Loucy (cell line): ENCODE data around the gene IDH3G.
"Not testable (repeated sequence)": the region's sequence is repeated elsewhere in the genome, so short reads cannot be mapped to it uniquely, and the experiment has no call there.

Source experiments
- H2AFZ ChIP-seq: fragments of 200-600 bp; sonication (generic); 2 replicates; pipeline ENCODE4 v1.6.0; 2016; ENCODE audit warnings: antibody characterized with exemption, mild to moderate bottlenecking, low read length, moderate library complexity
- H3F3A ChIP-seq: fragments of 200-600 bp; 2 replicates; pipeline ENCODE4 v1.6.0; 2016; ENCODE audit warnings: antibody characterized with exemption, low read depth, mild to moderate bottlenecking
- H3K27me3 ChIP-seq: fragments of 200-600 bp; sonication (generic); 2 replicates; pipeline ENCODE4 v1.6.1; 2014; ENCODE audit warnings: low read length, mild to moderate bottlenecking; ENCODE audit not compliant: insufficient read depth, poor library complexity, severe bottlenecking
- H3K36me3 ChIP-seq: fragments of 200-600 bp; sonication (generic); 2 replicates; pipeline ENCODE4 v1.6.1; 2016; ENCODE audit warnings: low read length; ENCODE audit not compliant: insufficient read depth
- H3K4me1 ChIP-seq: fragments of 200-600 bp; sonication (generic); 2 replicates; pipeline ENCODE4 v1.5.1; 2014; ENCODE audit warnings: low read length, mild to moderate bottlenecking; ENCODE audit not compliant: insufficient read depth, poor library complexity, severe bottlenecking
- H3K4me2 ChIP-seq: fragments of 200-600 bp; sonication (generic); 2 replicates; pipeline ENCODE4 v1.6.0; 2014; ENCODE audit warnings: antibody characterized with exemption, low read length, low read depth, mild to moderate bottlenecking; ENCODE audit not compliant: poor library complexity, severe bottlenecking
- H3K4me3 ChIP-seq: fragments of 200-600 bp; sonication (generic); 2 replicates; pipeline ENCODE4 v1.5.1; 2014; ENCODE audit warnings: low read length, mild to moderate bottlenecking, mixed read lengths; ENCODE audit not compliant: poor library complexity, severe bottlenecking
- H3K79me2 ChIP-seq: fragments of 200-600 bp; sonication (generic); 2 replicates; pipeline ENCODE4 v1.6.1; 2014; ENCODE audit warnings: low read length; ENCODE audit not compliant: insufficient read depth
- H3K9ac ChIP-seq: fragments of 200-600 bp; sonication (generic); 2 replicates; pipeline ENCODE4 v1.6.0; 2014; ENCODE audit warnings: mild to moderate bottlenecking, low read depth, low read length, moderate library complexity; ENCODE audit not compliant: poor library complexity, severe bottlenecking
- H3K9me2 ChIP-seq: fragments of 200-600 bp; sonication (generic); replicated peaks from 2 replicates; pipeline ENCODE4 v1.6.1; 2016; ENCODE audit warnings: low read depth, low read length, mixed read lengths
- H3K9me3 ChIP-seq: fragments of 200-600 bp; sonication (generic); 2 replicates; pipeline ENCODE4 v1.6.1; 2014; ENCODE audit warnings: mild to moderate bottlenecking, antibody characterized with exemption, low read length, low read depth; ENCODE audit not compliant: insufficient read depth
- H4K20me1 ChIP-seq: fragments of 200-600 bp; sonication (generic); 2 replicates; pipeline ENCODE4 v1.6.0; 2014; ENCODE audit warnings: antibody characterized with exemption, low read length, mild to moderate bottlenecking; ENCODE audit not compliant: insufficient read depth, poor library complexity, severe bottlenecking
- EZH2phosphoT487 ChIP-seq: fragments of 200-600 bp; IDR thresholded peaks from 2 replicates; pipeline ENCODE4 v1.6.1; 2018; ENCODE audit warnings: antibody characterized with exemption, mild to moderate bottlenecking, moderate library complexity, borderline replicate concordance

IDH3G gene

GRCh38 chrX:153744210-153745066 is 49.7 kb downstream of the IDH3G start:
- Histone ChIP-seq H4K20me1 (no peaks in the 10 kb centered on the region), H3K9ac (no peak overlapping the region), H3K4me1 (peaks cover 5% of the 10 kb centered on the region), H3K9me2 (no peaks in the 10 kb centered on the region), H3K36me3 (no peaks in the 10 kb centered on the region), H3K27me3 (no peaks in the 10 kb centered on the region), H3K4me2 (no peak overlapping the region), H3K79me2 (no peaks in the 10 kb centered on the region), H2AFZ (no peak overlapping the region), H3K9me3 (no peaks in the 10 kb centered on the region), H3F3A (no peaks in the 10 kb centered on the region), H3K4me3 (no peak overlapping the region)
- no peak for TF ChIP-seq EZH2phosphoT487

GRCh38 chrX:153743468-153744209 is 50.5 kb downstream of the IDH3G start:
- H3K4me1 ChIP-seq, H3K36me3 ChIP-seq, H3K27me3 ChIP-seq, H3K4me2 ChIP-seq, H3K79me2 ChIP-seq, H3K4me3 ChIP-seq, H3F3A ChIP-seq, H3K9ac ChIP-seq, H3K9me2 ChIP-seq, H3K9me3 ChIP-seq, H4K20me1 ChIP-seq, H2AFZ ChIP-seq: not testable (repeated sequence)

- not testable (repeated sequence) for H3K9ac ChIP-seq, H3K79me2 ChIP-seq, H3K4me1 ChIP-seq, H3K36me3 ChIP-seq, H2AFZ ChIP-seq, H3K4me2 ChIP-seq, H4K20me1 ChIP-seq, H3K27me3 ChIP-seq, H3K4me3 ChIP-seq, H3K9me2 ChIP-seq, H3K9me3 ChIP-seq, H3F3A ChIP-seq
Measured at GRCh38 chrX:153742796-153743467, 51.2 kb downstream of the IDH3G start.

- not testable (repeated sequence) for H3K9me2 ChIP-seq, H3K27me3 ChIP-seq, H3F3A ChIP-seq, H3K4me2 ChIP-seq, H3K36me3 ChIP-seq, H4K20me1 ChIP-seq, H3K9me3 ChIP-seq, H3K79me2 ChIP-seq, H2AFZ ChIP-seq, H3K9ac ChIP-seq, H3K4me1 ChIP-seq, H3K4me3 ChIP-seq
Measured at GRCh38 chrX:153742111-153742510, 52.1 kb downstream of the IDH3G start.
